Tibial artery (tissue), 4 donors: Measurements from ENCODE around the gene GREB1L.

Experiments
- DNase-seq, 2 donors: peaks; one replicate each; pipeline ENCODE4 v3.0.0-alpha.2; 2019
- H3K27ac ChIP-seq, 2 donors: fragments of 200-600 bp; sonication (generic) in 1 of 2; 1 replicate in 1 of 2; 2 replicates in 1 of 2; pipeline ENCODE4 v1.5.1; 2018 to 2019; ENCODE audit warnings: mild to moderate bottlenecking in 1 of 2
- H3K27me3 ChIP-seq, 2 donors: fragments of 200-600 bp; sonication (generic) in 1 of 2; one replicate each; pipeline versions ENCODE4 v1.5.1 to v1.6.0; 2016 to 2019
- H3K36me3 ChIP-seq, 3 donors: fragments of 200-600 bp; sonication (generic) in 2 of 3; one replicate each; pipeline ENCODE4 v1.5.1; 2016 to 2019; ENCODE audit warnings: mild to moderate bottlenecking in 2 of 3
- H3K4me1 ChIP-seq, 4 donors: fragments of 200-600 bp; sonication (generic) in 2 of 4; 1 replicate in 3 of 4; 2 replicates in 1 of 4; pipeline ENCODE4 v1.5.1; 2016 to 2019
- H3K4me3 ChIP-seq, 2 donors: fragments of 200-600 bp; sonication (generic) in 1 of 2; 1 replicate in 1 of 2; 2 replicates in 1 of 2; pipeline ENCODE4 v1.5.1; 2018 to 2019; ENCODE audit warnings: mild to moderate bottlenecking in 2 of 2
- H3K9me3 ChIP-seq, 3 donors: fragments of 200-600 bp; sonication (generic) in 1 of 3; one replicate each; pipeline ENCODE4 v1.5.1; 2016 to 2019
- intact Hi-C: fragments of 100-400 bp; cut with DNase I; formaldehyde crosslinking; loops from one replicate; pipeline ENCODE4 v1.15.0; 2023; ENCODE audit warnings: low total_unique reads
- TF ChIP-seq, protein P1 (sequence below), 2 experiments: fragments of 200-600 bp in 1 of 2; fragments of 450-650 bp in 1 of 2; IDR thresholded peaks; one replicate each; pipeline ENCODE4 v1.5.1; 2017 to 2019; ENCODE audit warnings: antibody characterized with exemption in 2 of 2, mild to moderate bottlenecking in 1 of 2, moderate library complexity in 1 of 2

GREB1L gene

DNA sequence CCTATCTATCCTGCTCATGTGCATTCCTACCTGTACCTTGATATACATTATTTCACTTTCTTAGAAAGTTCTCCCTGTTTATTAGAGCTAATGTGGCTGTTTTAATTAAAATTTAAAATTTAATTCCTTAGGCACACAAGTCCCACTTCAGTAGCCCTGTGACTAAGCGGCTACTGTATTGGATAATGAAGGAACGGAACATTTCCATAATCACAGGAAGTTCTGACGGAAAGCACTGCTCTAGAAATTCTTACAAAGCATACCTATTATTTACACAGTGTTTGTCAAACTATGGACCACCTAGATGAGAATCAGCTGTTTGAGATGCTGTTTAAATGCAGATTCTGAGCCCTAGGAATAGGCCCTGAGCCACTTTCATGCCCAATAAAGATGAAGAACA is 13.2 kb downstream of the GREB1L start:
- Histone ChIP-seq H3K27ac (no peak overlapping the region), H3K9me3 (no peaks in the 10 kb centered on the region), H3K4me1 (no peaks in the 10 kb centered on the region), H3K36me3 (no peaks in the 10 kb centered on the region), H3K4me3 (no peak overlapping the region), H3K27me3 (no peaks in the 10 kb centered on the region)
- DNase-seq, result no peak
- TF ChIP-seq, protein P1, sequence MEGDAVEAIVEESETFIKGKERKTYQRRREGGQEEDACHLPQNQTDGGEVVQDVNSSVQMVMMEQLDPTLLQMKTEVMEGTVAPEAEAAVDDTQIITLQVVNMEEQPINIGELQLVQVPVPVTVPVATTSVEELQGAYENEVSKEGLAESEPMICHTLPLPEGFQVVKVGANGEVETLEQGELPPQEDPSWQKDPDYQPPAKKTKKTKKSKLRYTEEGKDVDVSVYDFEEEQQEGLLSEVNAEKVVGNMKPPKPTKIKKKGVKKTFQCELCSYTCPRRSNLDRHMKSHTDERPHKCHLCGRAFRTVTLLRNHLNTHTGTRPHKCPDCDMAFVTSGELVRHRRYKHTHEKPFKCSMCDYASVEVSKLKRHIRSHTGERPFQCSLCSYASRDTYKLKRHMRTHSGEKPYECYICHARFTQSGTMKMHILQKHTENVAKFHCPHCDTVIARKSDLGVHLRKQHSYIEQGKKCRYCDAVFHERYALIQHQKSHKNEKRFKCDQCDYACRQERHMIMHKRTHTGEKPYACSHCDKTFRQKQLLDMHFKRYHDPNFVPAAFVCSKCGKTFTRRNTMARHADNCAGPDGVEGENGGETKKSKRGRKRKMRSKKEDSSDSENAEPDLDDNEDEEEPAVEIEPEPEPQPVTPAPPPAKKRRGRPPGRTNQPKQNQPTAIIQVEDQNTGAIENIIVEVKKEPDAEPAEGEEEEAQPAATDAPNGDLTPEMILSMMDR (IDR thresholded peaks at IDR 0.05), result no peak
- intact Hi-C loops, result no loop called here

- no peaks in the 10 kb centered on the region for H3K36me3 ChIP-seq
- intact Hi-C loops, result no loop called here
- H3K27me3 ChIP-seq, result no peaks in the 10 kb centered on the region
- TF ChIP-seq, protein P1 (IDR thresholded peaks at IDR 0.05), result no peak
- no peak for DNase-seq
- H3K9me3 ChIP-seq, result no peaks in the 10 kb centered on the region
- H3K27ac ChIP-seq, result no peak overlapping the region
- no peaks in the 10 kb centered on the region for H3K4me1 ChIP-seq
- no peak overlapping the region for H3K4me3 ChIP-seq
Observed at GRCh38 chr18:21257386-21257785, 15.4 kb downstream of the GREB1L start.

GRCh38 chr18:21260621-21261020 is 18.6 kb downstream of the GREB1L start:
- H3K27ac ChIP-seq, result no peak overlapping the region
- H3K9me3 ChIP-seq, result no peaks in the 10 kb centered on the region
- no peak overlapping the region for H3K4me3 ChIP-seq
- TF ChIP-seq, protein P1 (IDR thresholded peaks at IDR 0.05), result no peak
- no peak for DNase-seq
- peaks cover 0 to 24% (median 0%) of the 10 kb centered on the region in 4 donors for H3K4me1 ChIP-seq
- H3K27me3 ChIP-seq, result no peaks in the 10 kb centered on the region
- intact Hi-C loops, result loop anchor here (10.0 kb wide), 1 partner anchor 154 kb away; no protein-coding TSS in a partner anchor
- H3K36me3 ChIP-seq, result no peaks in the 10 kb centered on the region

- no peak for DNase-seq
- H3K4me3 ChIP-seq, result no peak overlapping the region
- peaks cover 0 to 24% (median 0%) of the 10 kb centered on the region in 4 donors for H3K4me1 ChIP-seq
- TF ChIP-seq, protein P1 (IDR thresholded peaks at IDR 0.05), result no peak
- no peaks in the 10 kb centered on the region for H3K27me3 ChIP-seq
- intact Hi-C loops, result loop anchor here (10.0 kb wide), 1 partner anchor 153 kb away; no protein-coding TSS in a partner anchor
- H3K27ac ChIP-seq, result no peak overlapping the region
- H3K36me3 ChIP-seq, result no peaks in the 10 kb centered on the region
- H3K9me3 ChIP-seq, result no peaks in the 10 kb centered on the region
Observed at GRCh38 chr18:21261352-21261751, 19.3 kb downstream of the GREB1L start.

DNA sequence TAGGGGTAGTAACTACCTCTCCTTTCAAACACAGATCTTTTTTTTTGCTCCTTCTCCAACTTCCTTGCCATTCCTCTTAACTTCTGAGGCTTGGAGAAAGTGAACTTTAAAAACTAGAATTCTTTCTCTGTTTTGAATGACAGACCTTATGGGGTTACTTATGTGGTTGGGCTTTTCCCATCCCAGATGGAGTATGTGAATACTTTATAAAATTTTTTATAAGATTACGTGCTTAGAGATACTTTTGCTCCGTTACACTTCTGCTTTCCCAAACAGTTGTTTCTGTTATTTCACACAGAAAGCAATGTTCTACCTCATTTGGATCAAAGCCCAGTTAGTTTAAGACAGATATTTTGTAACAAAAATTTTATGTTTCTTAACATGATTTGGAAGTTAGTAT is 20.2 kb downstream of the GREB1L start:
- H3K27me3 ChIP-seq, result no peaks in the 10 kb centered on the region
- intact Hi-C loops, result loop anchor here (10.0 kb wide), 1 partner anchor 153 kb away; no protein-coding TSS in a partner anchor
- peaks cover 0 to 24% (median 0%) of the 10 kb centered on the region in 4 donors for H3K4me1 ChIP-seq
- TF ChIP-seq, protein P1 (IDR thresholded peaks at IDR 0.05), result no peak
- no peak for DNase-seq
- no peaks in the 10 kb centered on the region for H3K36me3 ChIP-seq
- H3K4me3 ChIP-seq, result no peak overlapping the region
- no peak overlapping the region for H3K27ac ChIP-seq
- H3K9me3 ChIP-seq, result no peaks in the 10 kb centered on the region

DNA sequence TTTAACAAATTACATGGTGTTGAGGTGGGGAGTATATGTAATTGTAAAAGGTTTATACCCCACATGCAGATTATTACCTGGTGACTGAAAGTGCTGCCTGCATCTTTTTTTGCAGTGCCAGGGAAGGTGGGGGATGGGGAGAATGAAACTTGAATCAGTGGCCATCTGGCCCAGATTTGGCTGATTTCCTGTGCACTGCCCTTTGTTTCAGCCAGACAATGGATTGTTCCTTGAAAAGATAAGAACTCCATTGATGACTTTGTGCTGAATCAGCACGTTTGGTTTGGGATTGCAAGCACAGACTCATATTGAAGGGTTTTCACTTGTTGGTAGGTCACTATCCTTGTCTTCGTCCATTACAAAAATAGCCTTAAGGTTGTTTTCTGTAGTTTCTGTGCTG is 20.9 kb downstream of the GREB1L start:
- Histone ChIP-seq H3K27ac (no peak overlapping the region), H3K27me3 (no peaks in the 10 kb centered on the region), H3K4me1 (peaks cover 0 to 24% (median 0%) of the 10 kb centered on the region in 4 donors), H3K9me3 (no peaks in the 10 kb centered on the region), H3K4me3 (no peak overlapping the region), H3K36me3 (no peaks in the 10 kb centered on the region)
- no peak for DNase-seq
- TF ChIP-seq, protein P1 (IDR thresholded peaks at IDR 0.05), result no peak
- intact Hi-C loops, result loop anchor here (10.0 kb wide), 1 partner anchor 152 kb away; no protein-coding TSS in a partner anchor
